CD4-positive, alpha-beta T cell (primary cell): ENCODE results near the gene RNF227. TPM values are rescaled to one million over a fixed set of nuclear protein-coding genes. Genes with fewer than 3 reads are reported as not detected.

Source experiments
- ATAC-seq: fragments of 200-7000 bp; cut with Tn5 transposase; one replicate; pipeline ENCODE4 v1.10.0; 2022; ENCODE audit warnings: mild to moderate bottlenecking; ENCODE audit not compliant: poor library complexity
- CTCF ChIA-PET: fragments of 350-600 bp; sonication (Branson Sonifier 250); formaldehyde crosslinking; loops from one replicate; lab custom pipeline; 2021; ENCODE audit warnings: antibody characterized with exemption, inconsistent platforms; lab: Charles Lee
- POLR2A ChIA-PET: fragments of 350-600 bp; sonication (Branson Sonifier 250); formaldehyde crosslinking; loops from one replicate; lab custom pipeline; 2021; ENCODE audit warnings: antibody characterized with exemption, inconsistent platforms; lab: Charles Lee
- DNase-seq, 14 experiments: peaks; one replicate each; pipeline ENCODE4 v3.0.0-alpha.2; 2013 to 2020; ENCODE audit warnings: mixed read lengths in 2 of 14
- H3K27ac ChIP-seq, 2 donors: one replicate each; pipeline versions ENCODE4 v1.5.1 to v1.7.0; 2013; ENCODE audit warnings: low read length in 2 of 2, low read depth in 1 of 2, mild to moderate bottlenecking in 1 of 2
- H3K27me3 ChIP-seq, 2 experiments: 1 replicate in 1 of 2; 2 replicates in 1 of 2; pipeline versions ENCODE4 v1.6.1 to v1.7.0; 2013; ENCODE audit warnings: low read length in 2 of 2, control low read depth in 1 of 2, mild to moderate bottlenecking in 1 of 2, moderate library complexity in 1 of 2; ENCODE audit not compliant: insufficient read depth in 2 of 2, control insufficient read depth in 1 of 2
- H3K36me3 ChIP-seq: one replicate; pipeline ENCODE4 v1.6.1; 2013; ENCODE audit warnings: low read length, control low read depth; ENCODE audit not compliant: insufficient read depth
- H3K4me1 ChIP-seq: one replicate; pipeline ENCODE4 v1.6.1; 2013; ENCODE audit warnings: low read length, control low read depth; ENCODE audit not compliant: insufficient read depth
- H3K4me3 ChIP-seq: one replicate; pipeline ENCODE4 v1.5.1; 2013; ENCODE audit warnings: mild to moderate bottlenecking, low read length, moderate library complexity
- H3K9me3 ChIP-seq, 2 experiments: 1 replicate in 1 of 2; 2 replicates in 1 of 2; pipeline versions ENCODE4 v1.6.1 to v1.7.0; 2013; ENCODE audit warnings: low read length in 2 of 2, mild to moderate bottlenecking in 2 of 2, control low read depth in 1 of 2, moderate library complexity in 1 of 2; ENCODE audit not compliant: control insufficient read depth in 1 of 2, insufficient read depth in 1 of 2
- H3K27ac Mint-ChIP-seq: one replicate; pipeline ENCODE4 v1.8.0; 2020; ENCODE audit warnings: mixed read lengths
- H3K27me3 Mint-ChIP-seq: one replicate; pipeline ENCODE4 v1.8.0; 2021; ENCODE audit warnings: mixed read lengths
- H3K36me3 Mint-ChIP-seq: one replicate; pipeline ENCODE4 v1.8.0; 2021; ENCODE audit warnings: low read depth, mixed read lengths
- H3K4me1 Mint-ChIP-seq: one replicate; pipeline ENCODE4 v1.8.0; 2021; ENCODE audit warnings: low read depth, mixed read lengths
- H3K4me3 Mint-ChIP-seq: one replicate; pipeline ENCODE4 v1.8.0; 2020; ENCODE audit warnings: mild to moderate bottlenecking, mixed read lengths
- H3K9me3 Mint-ChIP-seq: one replicate; pipeline ENCODE4 v1.8.0; 2020; ENCODE audit warnings: mixed read lengths
- intact Hi-C, 2 experiments: fragments of 100-400 bp; cut with DNase I in 1 of 2; cut with micrococcal nuclease in 1 of 2; formaldehyde crosslinking; loops; one replicate each; pipeline versions ENCODE4 v1.15.1 to v1.9.0; 2023 to 2025; cut with DNase I, micrococcal nuclease
- total RNA-seq, 174 experiments: library from RNA in 2 of 174; stranded (reverse) in 2 of 174; gene quantifications; one replicate each; pipeline ENCODE4 v1.2.3 and lab custom pipeline; 2021 to 2026
- TF ChIP-seq, protein P1 (sequence below): fragments of 200-600 bp; IDR thresholded peaks from one replicate; pipeline ENCODE4 v1.8.0; 2022; ENCODE audit warnings: antibody characterized with exemption, mild to moderate bottlenecking

Gene RNF227
- total RNA-seq, 2 experiments from 2014 or later, result 3.2 to 3.5 TPM

DNA sequence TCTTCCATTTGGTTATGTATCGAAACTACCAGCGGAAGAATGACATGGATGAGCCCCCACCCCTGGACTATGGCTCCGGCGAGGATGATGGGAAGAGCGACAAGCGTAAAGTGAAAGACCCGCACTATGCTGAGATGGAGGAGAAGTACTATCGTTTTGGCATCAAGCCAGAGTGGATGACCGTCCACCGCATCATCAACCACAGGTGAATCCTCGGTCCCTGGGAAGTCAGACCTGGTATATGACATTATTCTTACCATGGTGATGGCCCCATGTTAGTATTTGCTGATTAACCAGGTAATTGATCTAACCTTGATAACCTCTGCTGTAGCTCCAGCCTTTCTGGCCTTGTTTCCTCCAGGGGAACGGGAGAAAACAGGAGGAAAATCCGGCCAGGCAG lies 19.0 kb downstream of the RNF227 start:
- Mint-ChIP-seq H3K4me3 (no peak overlapping the region), H3K27ac (no peak overlapping the region), H3K4me1 (peaks cover 12% of the 10 kb centered on the region), H3K9me3 (no peaks in the 10 kb centered on the region), H3K36me3 (peaks cover 92% of the 10 kb centered on the region), H3K27me3 (no peaks in the 10 kb centered on the region)
- no peaks in the 10 kb centered on the region for H3K27me3 ChIP-seq
- no peak overlapping the region for H3K4me3 ChIP-seq
- no peaks in the 10 kb centered on the region for H3K9me3 ChIP-seq
- DNase-seq, result no peak
- no peak for ATAC-seq
- ChIA-PET POLR2A (no interaction called here), CTCF (interaction anchor here (0.7 to 3.0 kb wide), 9 partner anchors 29 to 92 kb away, joined by 3 to 17 read pairs (median 4); partner anchors contain the start of gene NAA38)
- H3K4me1 ChIP-seq, result peaks cover 3% of the 10 kb centered on the region
- H3K36me3 ChIP-seq, result peaks cover 95% of the 10 kb centered on the region
- H3K27ac ChIP-seq, result no peak overlapping the region
- intact Hi-C loops, result no loop called here
- TF ChIP-seq, protein P1, sequence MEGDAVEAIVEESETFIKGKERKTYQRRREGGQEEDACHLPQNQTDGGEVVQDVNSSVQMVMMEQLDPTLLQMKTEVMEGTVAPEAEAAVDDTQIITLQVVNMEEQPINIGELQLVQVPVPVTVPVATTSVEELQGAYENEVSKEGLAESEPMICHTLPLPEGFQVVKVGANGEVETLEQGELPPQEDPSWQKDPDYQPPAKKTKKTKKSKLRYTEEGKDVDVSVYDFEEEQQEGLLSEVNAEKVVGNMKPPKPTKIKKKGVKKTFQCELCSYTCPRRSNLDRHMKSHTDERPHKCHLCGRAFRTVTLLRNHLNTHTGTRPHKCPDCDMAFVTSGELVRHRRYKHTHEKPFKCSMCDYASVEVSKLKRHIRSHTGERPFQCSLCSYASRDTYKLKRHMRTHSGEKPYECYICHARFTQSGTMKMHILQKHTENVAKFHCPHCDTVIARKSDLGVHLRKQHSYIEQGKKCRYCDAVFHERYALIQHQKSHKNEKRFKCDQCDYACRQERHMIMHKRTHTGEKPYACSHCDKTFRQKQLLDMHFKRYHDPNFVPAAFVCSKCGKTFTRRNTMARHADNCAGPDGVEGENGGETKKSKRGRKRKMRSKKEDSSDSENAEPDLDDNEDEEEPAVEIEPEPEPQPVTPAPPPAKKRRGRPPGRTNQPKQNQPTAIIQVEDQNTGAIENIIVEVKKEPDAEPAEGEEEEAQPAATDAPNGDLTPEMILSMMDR, result no peak

DNA sequence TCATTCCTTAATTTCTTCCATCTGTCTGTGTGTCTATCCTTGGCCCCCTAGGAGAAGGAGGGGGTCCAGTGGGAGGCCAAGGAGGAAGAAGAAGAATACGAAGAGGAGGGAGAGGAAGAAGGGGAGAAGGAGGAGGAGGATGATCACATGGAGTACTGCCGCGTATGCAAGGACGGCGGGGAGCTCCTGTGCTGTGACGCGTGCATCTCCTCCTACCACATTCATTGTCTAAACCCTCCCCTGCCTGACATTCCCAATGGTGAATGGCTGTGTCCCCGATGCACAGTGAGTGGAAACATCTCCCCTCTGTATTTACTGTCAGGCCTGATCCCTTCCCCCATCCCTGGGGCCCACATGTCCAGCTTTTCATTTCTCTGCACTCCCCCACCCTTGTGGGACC lies 21.2 kb downstream of the RNF227 start:
- no peak overlapping the region for H3K4me3 ChIP-seq
- peaks cover 5% of the 10 kb centered on the region for H3K4me1 ChIP-seq
- no peaks in the 10 kb centered on the region for H3K9me3 Mint-ChIP-seq
- intact Hi-C loops, result loop anchor here in 1 of 2 experiments (5.0 kb wide), 1 partner anchor 73 kb away; no protein-coding TSS in a partner anchor
- POLR2A ChIA-PET, result no interaction called here
- H3K4me1 Mint-ChIP-seq, result peaks cover 12% of the 10 kb centered on the region
- ATAC-seq, result no peak
- TF ChIP-seq, protein P1, result no peak
- H3K27ac Mint-ChIP-seq, result peak overlapping the region; percentile 22
- H3K4me3 Mint-ChIP-seq, result no peak overlapping the region
- CTCF ChIA-PET, result no interaction called here
- H3K27ac ChIP-seq, result no peak overlapping the region
- H3K36me3 Mint-ChIP-seq, result peaks cover 69% of the 10 kb centered on the region
- no peaks in the 10 kb centered on the region for H3K27me3 ChIP-seq
- H3K27me3 Mint-ChIP-seq, result no peaks in the 10 kb centered on the region
- no peak for DNase-seq
- H3K9me3 ChIP-seq, result no peaks in the 10 kb centered on the region
- peaks cover 96% of the 10 kb centered on the region for H3K36me3 ChIP-seq

DNA sequence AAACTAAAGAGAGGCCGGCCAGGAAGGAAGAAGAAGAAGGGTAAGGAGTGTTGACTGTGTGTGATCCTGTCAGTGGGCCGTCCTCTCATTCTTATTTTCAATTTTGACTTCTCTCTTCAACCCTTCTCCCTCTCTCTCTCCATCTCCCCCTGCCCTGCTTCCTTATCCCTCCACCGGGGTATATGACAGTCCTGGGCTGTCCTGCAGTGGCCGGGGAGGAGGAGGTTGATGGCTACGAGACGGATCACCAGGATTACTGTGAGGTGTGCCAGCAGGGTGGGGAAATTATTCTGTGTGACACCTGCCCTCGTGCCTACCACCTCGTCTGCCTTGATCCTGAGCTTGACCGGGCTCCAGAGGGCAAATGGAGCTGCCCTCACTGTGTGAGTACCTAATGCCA lies 21.9 kb downstream of the RNF227 start:
- no peaks in the 10 kb centered on the region for H3K9me3 ChIP-seq
- no peak overlapping the region for H3K27ac ChIP-seq
- TF ChIP-seq, protein P1, result no peak
- H3K27ac Mint-ChIP-seq, result no peak overlapping the region
- H3K4me3 Mint-ChIP-seq, result no peak overlapping the region
- intact Hi-C loops, result loop anchor here in 1 of 2 experiments (5.0 kb wide), 1 partner anchor 72 kb away; no protein-coding TSS in a partner anchor
- peaks cover 11% of the 10 kb centered on the region for H3K4me1 ChIP-seq
- ATAC-seq, result no peak
- no peaks in the 10 kb centered on the region for H3K9me3 Mint-ChIP-seq
- H3K27me3 ChIP-seq, result no peaks in the 10 kb centered on the region
- no peak overlapping the region for H3K4me3 ChIP-seq
- CTCF ChIA-PET, result no interaction called here
- H3K36me3 Mint-ChIP-seq, result peaks cover 63% of the 10 kb centered on the region
- peaks cover 12% of the 10 kb centered on the region for H3K4me1 Mint-ChIP-seq
- POLR2A ChIA-PET, result interaction anchor here (1.4 kb wide), 1 partner anchor 96 kb away, joined by 3 read pairs; no protein-coding TSS in a partner anchor
- no peaks in the 10 kb centered on the region for H3K27me3 Mint-ChIP-seq
- DNase-seq, result no peak
- H3K36me3 ChIP-seq, result peaks cover 94% of the 10 kb centered on the region
